Activated naive CD4-positive, alpha-beta T cell treated with anti-CD3 and anti-CD28 coated beads for 36 hours (primary cell): ENCODE measurements around the gene KMO. TPM values are rescaled to one million over a fixed set of nuclear protein-coding genes. Genes with fewer than 3 reads are reported as not detected.

Source experiments
- CTCF ChIA-PET: fragments of 350-600 bp; sonication (Branson Sonifier 250); formaldehyde crosslinking; loops from one replicate; lab custom pipeline; 2021; ENCODE audit warnings: antibody characterized with exemption; lab: Charles Lee
- DNase-seq: peaks from one replicate; pipeline ENCODE4 v3.0.0-alpha.2; 2020
- H3K27ac Mint-ChIP-seq: one replicate; pipeline ENCODE4 v1.8.0; 2021; ENCODE audit warnings: mild to moderate bottlenecking, mixed read lengths
- H3K27me3 Mint-ChIP-seq: one replicate; pipeline ENCODE4 v1.8.0; 2021; ENCODE audit warnings: low read depth, mixed read lengths
- H3K36me3 Mint-ChIP-seq: one replicate; pipeline ENCODE4 v1.8.0; 2021; ENCODE audit warnings: low read depth, mixed read lengths
- H3K4me1 Mint-ChIP-seq: one replicate; pipeline ENCODE4 v1.8.0; 2021; ENCODE audit warnings: low read depth, mixed read lengths
- H3K4me3 Mint-ChIP-seq: one replicate; pipeline ENCODE4 v1.8.0; 2021; ENCODE audit warnings: mild to moderate bottlenecking, moderate library complexity, mixed read lengths
- H3K9me3 Mint-ChIP-seq: one replicate; pipeline ENCODE4 v1.8.0; 2021; ENCODE audit warnings: mixed read lengths
- intact Hi-C: fragments of 100-400 bp; cut with micrococcal nuclease; formaldehyde crosslinking; loops from one replicate; pipeline ENCODE4 v1.15.1; 2023
- total RNA-seq, 2 experiments: library from RNA; stranded (reverse); gene quantifications; one replicate each; pipeline ENCODE4 v1.2.3, GENCODE V29; 2021

The KMO gene
- total RNA-seq, 2 experiments from 2014 or later = not detected

DNA sequence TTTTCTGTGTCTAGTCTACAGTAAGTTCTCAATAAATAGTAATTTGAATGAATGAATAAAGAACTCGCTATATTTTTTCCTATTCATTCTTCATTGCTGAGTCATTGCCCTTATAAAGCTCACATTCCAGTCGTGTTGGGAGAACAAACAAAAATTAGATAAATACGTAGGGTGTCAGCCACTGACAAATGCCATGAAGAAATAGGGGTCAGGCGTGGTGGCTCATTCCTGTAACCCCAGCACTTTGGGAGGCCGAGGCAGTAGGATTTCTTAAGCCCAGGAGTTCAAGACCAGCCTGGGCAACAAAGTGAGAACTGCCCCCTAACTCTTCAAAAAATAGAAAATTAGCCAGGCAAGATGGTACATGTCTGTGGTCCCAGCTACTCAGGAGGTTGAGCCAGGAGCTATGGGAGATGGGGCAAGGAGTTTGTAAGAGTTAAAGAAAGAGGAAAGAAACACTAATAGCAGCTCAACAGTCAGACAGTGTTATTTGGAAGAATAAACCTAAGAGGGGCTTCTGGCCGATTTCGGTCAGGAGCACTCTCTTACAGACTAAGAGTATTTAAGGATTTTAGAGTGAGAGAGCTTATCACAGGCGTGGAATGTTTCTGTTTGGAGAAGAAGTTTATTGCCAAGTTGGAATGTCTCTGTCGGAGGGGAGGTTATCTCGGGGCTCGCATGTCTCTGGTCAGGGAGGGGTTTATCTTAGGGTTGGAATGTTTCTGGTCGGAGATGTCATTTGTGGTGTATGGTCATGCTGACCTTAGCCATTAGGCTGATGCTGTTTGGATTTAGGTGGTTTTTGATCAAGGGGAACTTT, 109.8 kb downstream of the KMO start:
- DNase-seq = no peak
- Mint-ChIP-seq H3K4me3 (no peak overlapping the region), H3K27me3 (no peaks in the 10 kb centered on the region), H3K4me1 (peaks cover 27% of the 10 kb centered on the region), H3K9me3 (peaks cover 7% of the 10 kb centered on the region), H3K36me3 (peaks cover 9% of the 10 kb centered on the region), H3K27ac (no peak overlapping the region)
- CTCF ChIA-PET = interaction anchor here (1.5 kb wide), 1 partner anchor 31 kb away, joined by 5 read pairs; no protein-coding TSS in a partner anchor
- intact Hi-C loops = loop anchor here (5.0 kb wide), 1 partner anchor 75 kb away; no protein-coding TSS in a partner anchor

DNA sequence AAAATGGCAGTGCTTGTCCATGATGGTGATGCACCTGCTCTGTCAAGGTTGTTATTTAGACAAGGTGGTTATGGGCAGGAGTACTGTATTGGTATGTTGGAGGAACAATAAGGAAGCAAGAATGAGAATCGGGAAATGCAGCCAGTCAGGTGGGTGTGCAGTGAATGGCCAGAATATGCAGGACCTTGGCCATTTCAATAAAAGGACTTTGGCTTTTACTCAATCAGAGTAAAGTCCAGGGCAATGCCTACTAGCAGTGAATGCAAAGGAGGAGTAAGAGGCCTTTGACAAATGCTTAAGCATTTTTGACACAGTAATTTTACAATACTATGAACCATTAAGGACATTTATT, 110.4 kb downstream of the KMO start:
- CTCF ChIA-PET = no interaction called here
- intact Hi-C loops = loop anchor here (5.0 kb wide), 1 partner anchor 75 kb away; no protein-coding TSS in a partner anchor
- H3K36me3 Mint-ChIP-seq = peaks cover 6% of the 10 kb centered on the region
- H3K4me1 Mint-ChIP-seq = peaks cover 21% of the 10 kb centered on the region
- no peak for DNase-seq
- no peak overlapping the region for H3K4me3 Mint-ChIP-seq
- H3K27ac Mint-ChIP-seq = no peak overlapping the region
- H3K9me3 Mint-ChIP-seq = peaks cover 7% of the 10 kb centered on the region
- H3K27me3 Mint-ChIP-seq = no peaks in the 10 kb centered on the region

DNA sequence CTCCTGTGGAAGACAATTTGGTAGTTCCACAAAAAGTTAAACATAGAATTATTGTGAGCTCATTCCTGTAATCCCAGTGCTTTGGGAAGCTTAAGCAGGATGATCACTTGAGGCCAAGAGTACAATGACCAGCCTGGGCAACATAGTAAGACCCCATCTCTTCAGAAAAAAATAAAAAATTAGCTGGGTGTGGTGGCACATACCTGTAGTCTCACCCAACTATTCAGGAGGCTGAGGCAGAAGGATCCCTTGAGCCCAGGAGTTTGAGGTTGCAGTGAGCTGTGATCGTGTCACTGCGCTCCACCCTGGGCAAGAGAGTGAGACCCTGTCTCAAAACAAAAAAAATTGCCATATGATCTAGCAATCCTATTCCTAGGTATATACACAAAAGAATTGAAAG, 112.1 kb downstream of the KMO start:
- CTCF ChIA-PET = interaction anchor here (0.8 to 1.1 kb wide), 2 partner anchors 10 to 28 kb away, joined by 3 read pairs; no protein-coding TSS in a partner anchor

DNA sequence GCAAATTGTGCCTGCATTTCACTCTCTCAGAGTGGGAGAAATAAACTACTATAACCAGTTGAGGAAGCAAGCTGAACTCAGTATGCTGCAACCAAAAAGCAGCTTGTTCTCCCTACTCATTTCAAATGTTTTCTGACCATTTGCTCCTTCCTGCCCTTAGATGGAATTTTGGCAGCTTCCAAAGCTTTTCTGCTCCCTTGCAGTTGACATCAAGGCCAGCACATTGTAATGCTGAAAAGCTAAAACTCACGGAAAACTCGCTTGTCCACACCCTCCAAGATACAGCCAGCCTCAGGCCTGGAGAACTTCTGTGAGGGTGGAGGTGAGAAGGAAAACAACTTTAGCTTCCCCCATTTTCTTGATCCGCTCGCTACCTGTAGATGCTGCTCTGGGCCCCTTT, 113.0 kb downstream of the KMO start:
- intact Hi-C loops = no loop called here
- Mint-ChIP-seq H3K36me3 (no peaks in the 10 kb centered on the region), H3K9me3 (peaks cover 7% of the 10 kb centered on the region), H3K4me1 (peaks cover 10% of the 10 kb centered on the region), H3K27ac (no peak overlapping the region), H3K27me3 (no peaks in the 10 kb centered on the region), H3K4me3 (no peak overlapping the region)
- CTCF ChIA-PET = no interaction called here
- no peak for DNase-seq

More for the DNA sequence above, 112.1 kb downstream of the KMO start:
- Mint-ChIP-seq H3K27ac (no peak overlapping the region), H3K27me3 (no peaks in the 10 kb centered on the region), H3K36me3 (no peaks in the 10 kb centered on the region), H3K4me3 (no peak overlapping the region), H3K9me3 (peaks cover 7% of the 10 kb centered on the region), H3K4me1 (peaks cover 10% of the 10 kb centered on the region)
- intact Hi-C loops = loop anchor here (5.0 kb wide), 1 partner anchor 73 kb away; no protein-coding TSS in a partner anchor
- no peak for DNase-seq

Other genes with a start within 250 kb of the KMO start
- gene RGS7, start 175.2 kb upstream of the KMO start, total RNA-seq = not detected
- 10 to 100 TPM; 91.6 to 95.4 TPM for gene FH, start 12.6 kb upstream of the KMO start, total RNA-seq
- 10 to 100 TPM; 19.9 to 21.1 TPM for gene CHML, start 108.0 kb downstream of the KMO start, total RNA-seq
- gene OPN3, start 108.0 kb downstream of the KMO start, total RNA-seq = 1 to 10 TPM; 7.7 to 9.0 TPM
- gene WDR64, start 119.9 kb downstream of the KMO start, total RNA-seq = not detected